Endodermal cell (in vitro differentiated cells): ENCODE results near the gene RASGRF1. TPM values are rescaled to one million over a fixed set of nuclear protein-coding genes. Genes with fewer than 3 reads are reported as not detected.
A peak's percentile ranks its signal among the peaks of the same experiment; 100 is the strongest.

Experiments used
- DNase-seq: peaks from one replicate; pipeline ENCODE4 v3.0.0-alpha.2; 2017
- H3K27ac ChIP-seq: 2 replicates; pipeline ENCODE4 v1.5.1; 2013; ENCODE audit warnings: mild to moderate bottlenecking, low read depth, low read length, moderate library complexity
- H3K27me3 ChIP-seq: 2 replicates; pipeline ENCODE4 v1.6.1; 2013; ENCODE audit warnings: mild to moderate bottlenecking, low read length, moderate library complexity; ENCODE audit not compliant: insufficient read depth, control insufficient read depth, poor library complexity, severe bottlenecking
- H3K36me3 ChIP-seq: 2 replicates; pipeline ENCODE4 v1.7.0; 2013; ENCODE audit warnings: mild to moderate bottlenecking, low read length, moderate library complexity; ENCODE audit not compliant: control insufficient read depth, insufficient read depth
- H3K4me1 ChIP-seq: one replicate; pipeline ENCODE4 v1.7.0; 2013; ENCODE audit warnings: low read length; ENCODE audit not compliant: control insufficient read depth, insufficient read depth
- H3K4me3 ChIP-seq: 2 replicates; pipeline ENCODE4 v1.5.1; 2013; ENCODE audit warnings: mild to moderate bottlenecking, low read length, moderate library complexity
- H3K9ac ChIP-seq: 2 replicates; pipeline ENCODE4 v1.6.1; 2013; ENCODE audit warnings: mild to moderate bottlenecking, low read length, moderate library complexity; ENCODE audit not compliant: poor library complexity, severe bottlenecking; ENCODE audit errors: extremely low read depth
- H3K9me3 ChIP-seq: 2 replicates; pipeline ENCODE4 v1.6.1; 2013; ENCODE audit warnings: mild to moderate bottlenecking, low read length, moderate library complexity; ENCODE audit not compliant: control insufficient read depth
- H3K27ac Mint-ChIP-seq: 2 replicates; pipeline ENCODE4 v1.8.0; 2020; ENCODE audit warnings: mixed read lengths
- H3K27me3 Mint-ChIP-seq: 2 replicates; pipeline ENCODE4 v1.8.0; 2021; ENCODE audit warnings: mild to moderate bottlenecking, mixed read lengths; ENCODE audit not compliant: insufficient read depth
- H3K36me3 Mint-ChIP-seq: 2 replicates; pipeline ENCODE4 v1.8.0; 2020; ENCODE audit warnings: low read depth, mixed read lengths
- H3K4me1 Mint-ChIP-seq: 2 replicates; pipeline ENCODE4 v1.8.0; 2020; ENCODE audit warnings: mixed read lengths
- H3K4me3 Mint-ChIP-seq: 2 replicates; pipeline ENCODE4 v1.8.0; 2020; ENCODE audit warnings: mild to moderate bottlenecking, moderate library complexity, mixed read lengths
- H3K9me3 Mint-ChIP-seq: 2 replicates; pipeline ENCODE4 v1.8.0; 2020; ENCODE audit warnings: mild to moderate bottlenecking, mixed read lengths
- WGBS, 2 experiments: methylation state at CpG; one replicate each; pipeline versions ENCODE4 v1.1.5 to v1.1.7; 2013; ENCODE audit warnings: missing lambda C conversion rate in 2 of 2, mixed read lengths in 1 of 2; ENCODE audit not compliant: insufficient coverage in 1 of 2, insufficient read length in 1 of 2; 5-methylcytosine and 5-hydroxymethylcytosine counted together
- total RNA-seq, 2 donors: library from RNA; stranded (reverse); fragmentation: NEBNext Ultra II Directional in 1 of 2; extraction: Animal tissue kit (Norgen Biotek cat#: 25700) in 1 of 2; gene quantifications; 2 replicates in 1 of 2; 3 replicates in 1 of 2; pipeline ENCODE4 v1.2.1, GENCODE V29; 2021
- TF ChIP-seq, protein P1 (sequence below): fragments of 200-600 bp; sonication (generic); conservative IDR thresholded peaks from 2 replicates; pipeline ENCODE4 v1.5.0; 2021; ENCODE audit warnings: antibody characterized with exemption, mild to moderate bottlenecking

Gene RASGRF1
- total RNA-seq, 2 donors from 2014 or later: 0.20 TPM; not detected in 1

DNA sequence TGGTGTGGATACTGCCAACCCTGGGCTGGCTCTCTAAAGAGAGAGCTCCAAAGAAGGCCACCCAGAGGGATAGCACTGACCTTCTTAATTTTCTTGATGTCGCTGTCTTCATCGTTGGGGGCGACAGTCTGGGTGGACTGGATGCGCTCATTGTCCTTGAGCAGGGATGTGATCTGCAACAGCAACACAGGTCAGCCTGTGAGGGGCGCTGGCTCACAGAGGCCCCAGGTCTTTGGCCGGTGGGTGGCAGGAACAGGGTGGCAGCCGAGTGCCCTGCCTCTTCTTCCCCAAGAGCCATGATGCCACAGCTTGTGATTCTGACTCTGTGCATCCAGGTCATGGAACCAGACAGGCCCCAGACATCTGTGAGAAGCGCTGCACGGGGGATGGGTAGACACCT is 41.2 kb downstream of the RASGRF1 start:
- Histone ChIP-seq H3K4me3 (no peak overlapping the region), H3K36me3 (no peaks in the 10 kb centered on the region), H3K9ac (no peak overlapping the region), H3K27ac (no peak overlapping the region), H3K4me1 (no peaks in the 10 kb centered on the region), H3K9me3 (no peaks in the 10 kb centered on the region), H3K27me3 (no peaks in the 10 kb centered on the region)
- H3K4me3 Mint-ChIP-seq: no peak overlapping the region
- WGBS, 2 experiments: 93 to 100% methylated on average over 4 to 9 of the region's 9 CpGs
- TF ChIP-seq, protein P1, sequence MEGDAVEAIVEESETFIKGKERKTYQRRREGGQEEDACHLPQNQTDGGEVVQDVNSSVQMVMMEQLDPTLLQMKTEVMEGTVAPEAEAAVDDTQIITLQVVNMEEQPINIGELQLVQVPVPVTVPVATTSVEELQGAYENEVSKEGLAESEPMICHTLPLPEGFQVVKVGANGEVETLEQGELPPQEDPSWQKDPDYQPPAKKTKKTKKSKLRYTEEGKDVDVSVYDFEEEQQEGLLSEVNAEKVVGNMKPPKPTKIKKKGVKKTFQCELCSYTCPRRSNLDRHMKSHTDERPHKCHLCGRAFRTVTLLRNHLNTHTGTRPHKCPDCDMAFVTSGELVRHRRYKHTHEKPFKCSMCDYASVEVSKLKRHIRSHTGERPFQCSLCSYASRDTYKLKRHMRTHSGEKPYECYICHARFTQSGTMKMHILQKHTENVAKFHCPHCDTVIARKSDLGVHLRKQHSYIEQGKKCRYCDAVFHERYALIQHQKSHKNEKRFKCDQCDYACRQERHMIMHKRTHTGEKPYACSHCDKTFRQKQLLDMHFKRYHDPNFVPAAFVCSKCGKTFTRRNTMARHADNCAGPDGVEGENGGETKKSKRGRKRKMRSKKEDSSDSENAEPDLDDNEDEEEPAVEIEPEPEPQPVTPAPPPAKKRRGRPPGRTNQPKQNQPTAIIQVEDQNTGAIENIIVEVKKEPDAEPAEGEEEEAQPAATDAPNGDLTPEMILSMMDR: peak; percentile 14
- DNase-seq: no peak
- H3K27me3 Mint-ChIP-seq: peaks cover 4% of the 10 kb centered on the region
- no peaks in the 10 kb centered on the region for H3K36me3 Mint-ChIP-seq
- H3K9me3 Mint-ChIP-seq: no peaks in the 10 kb centered on the region
- H3K4me1 Mint-ChIP-seq: no peaks in the 10 kb centered on the region
- H3K27ac Mint-ChIP-seq: no peak overlapping the region

DNA sequence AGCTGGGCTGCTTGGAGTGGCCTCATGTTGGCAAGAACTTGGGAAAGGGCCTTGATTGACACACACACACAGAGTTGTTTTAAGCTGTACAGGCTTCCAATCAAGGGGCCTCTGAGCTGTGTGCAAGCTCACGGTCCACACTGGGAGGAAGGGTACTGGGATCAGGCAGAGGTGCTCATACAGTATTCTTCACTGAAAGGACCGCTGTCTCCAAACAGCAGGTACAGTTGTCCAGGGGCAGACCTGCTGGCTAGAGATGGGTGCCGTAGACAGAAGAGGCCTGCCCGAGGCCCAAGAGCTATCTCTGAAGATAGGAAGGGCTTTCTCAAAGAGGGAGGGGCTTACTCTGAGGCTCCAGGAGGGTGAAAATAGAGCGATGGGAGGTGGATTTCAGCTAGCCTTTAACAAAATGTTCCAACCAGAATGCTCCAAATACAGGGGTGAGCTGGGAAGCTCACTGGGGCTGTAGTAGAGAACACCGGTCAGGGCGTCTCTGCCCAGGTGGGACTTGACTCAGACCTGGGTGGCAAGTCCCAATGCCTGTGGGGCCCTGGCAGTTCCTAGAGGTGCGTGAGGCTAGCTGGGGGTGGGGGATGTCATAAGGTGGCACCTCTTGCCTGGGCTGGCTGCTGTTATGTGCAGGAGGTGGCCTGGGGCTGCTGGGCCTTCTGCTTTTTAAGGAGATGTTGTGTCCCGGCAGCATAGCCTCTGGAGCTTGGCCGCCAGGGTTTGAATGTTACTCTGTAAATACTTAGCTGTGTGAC is 42.7 kb downstream of the RASGRF1 start:
- H3K27ac Mint-ChIP-seq: no peak overlapping the region
- 92 to 96% methylated on average over 4 to 10 of the region's 10 CpGs for WGBS, 2 experiments
- TF ChIP-seq, protein P1: no peak
- Histone ChIP-seq H3K27me3 (no peaks in the 10 kb centered on the region), H3K36me3 (no peaks in the 10 kb centered on the region), H3K9ac (no peak overlapping the region), H3K9me3 (peaks cover 6% of the 10 kb centered on the region), H3K4me1 (no peaks in the 10 kb centered on the region), H3K4me3 (no peak overlapping the region), H3K27ac (no peak overlapping the region)
- no peak for DNase-seq
- no peaks in the 10 kb centered on the region for H3K36me3 Mint-ChIP-seq
- H3K27me3 Mint-ChIP-seq: peaks cover 6% of the 10 kb centered on the region
- H3K4me1 Mint-ChIP-seq: no peaks in the 10 kb centered on the region
- H3K9me3 Mint-ChIP-seq: peaks cover 5% of the 10 kb centered on the region
- no peak overlapping the region for H3K4me3 Mint-ChIP-seq

DNA sequence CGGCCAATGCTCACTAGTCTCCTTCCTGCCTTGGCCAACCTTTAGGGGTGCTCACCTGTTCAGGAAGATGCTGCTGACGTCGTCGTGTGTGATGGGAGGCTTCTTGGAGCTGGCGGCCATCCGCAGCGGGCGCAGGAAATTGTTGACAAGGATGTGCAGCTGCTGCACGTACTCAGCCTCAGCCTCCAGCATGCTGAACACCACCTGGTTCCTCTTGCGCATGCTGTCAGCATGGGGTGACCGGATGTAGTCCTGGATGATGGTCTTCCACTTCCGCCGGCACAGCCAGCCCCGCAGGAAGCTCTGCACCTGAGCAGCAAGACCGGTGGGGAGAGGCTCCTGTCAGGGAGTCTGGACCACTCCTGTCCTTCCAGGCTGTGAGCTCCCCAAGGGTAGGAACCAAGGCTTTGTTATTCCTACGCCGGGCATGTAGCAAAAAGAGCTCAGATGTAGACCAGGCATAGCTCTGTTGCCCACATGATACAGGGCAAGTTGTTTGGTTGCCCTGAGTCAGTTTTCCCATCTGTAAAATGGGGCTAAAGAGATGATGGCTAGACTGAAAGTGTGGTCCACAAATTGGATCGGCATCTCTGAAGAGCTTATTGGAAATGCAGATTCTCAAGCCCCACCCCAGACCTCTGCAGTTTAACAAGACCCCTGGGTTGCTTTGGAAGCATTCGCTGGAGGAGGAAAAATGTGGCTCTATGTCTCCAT is 43.7 kb downstream of the RASGRF1 start:
- H3K36me3 ChIP-seq: no peaks in the 10 kb centered on the region
- H3K27ac ChIP-seq: no peak overlapping the region
- peaks cover 12% of the 10 kb centered on the region for H3K9me3 ChIP-seq
- Mint-ChIP-seq H3K27ac (no peak overlapping the region), H3K9me3 (peaks cover 11% of the 10 kb centered on the region), H3K4me3 (no peak overlapping the region), H3K4me1 (no peaks in the 10 kb centered on the region), H3K27me3 (peaks cover 11% of the 10 kb centered on the region), H3K36me3 (no peaks in the 10 kb centered on the region)
- H3K9ac ChIP-seq: no peak overlapping the region
- DNase-seq: no peak
- TF ChIP-seq, protein P1: no peak
- no peak overlapping the region for H3K4me3 ChIP-seq
- WGBS, 2 experiments: 89 to 97% methylated on average over 14 to 19 of the region's 19 CpGs
- no peaks in the 10 kb centered on the region for H3K27me3 ChIP-seq
- no peaks in the 10 kb centered on the region for H3K4me1 ChIP-seq
